Stimulated activated naive B cell treated with anti-CD40 and anti-IgM and Interleukin-4, amounts not matched to agents 10 μg/mL and 1 μg/mL and 100 μg/mL, for 72 hours (primary cell): Measurements from ENCODE around the gene RB1.
"Not testable (repeated sequence)": the region's sequence is repeated elsewhere in the genome, so short reads cannot be mapped to it uniquely, and the experiment has no call there.

ENCODE experiments used
- ATAC-seq, 2 donors: fragments of 150-1000 bp; cut with Tn5 transposase; replicated peaks; 2 replicates each; pipeline ENCODE4 v1.10.0; 2021; ENCODE audit warnings: moderate library complexity in 1 of 2
- DNase-seq: peaks from one replicate; pipeline ENCODE4 v3.0.0; 2021
- H3K27ac Mint-ChIP-seq: one replicate; pipeline ENCODE4 v1.8.0; 2022; ENCODE audit warnings: mild to moderate bottlenecking, mixed read lengths
- H3K27me3 Mint-ChIP-seq, 2 donors: one replicate each; pipeline ENCODE4 v1.8.0; 2022; ENCODE audit warnings: mixed read lengths in 2 of 2
- H3K36me3 Mint-ChIP-seq, 2 donors: one replicate each; pipeline ENCODE4 v1.8.0; 2022; ENCODE audit warnings: mixed read lengths in 2 of 2, mild to moderate bottlenecking in 1 of 2
- H3K4me1 Mint-ChIP-seq, 2 donors: one replicate each; pipeline ENCODE4 v1.8.0; 2022; ENCODE audit warnings: mixed read lengths in 2 of 2, mild to moderate bottlenecking in 1 of 2
- H3K4me3 Mint-ChIP-seq, 2 donors: one replicate each; pipeline ENCODE4 v1.8.0; 2022; ENCODE audit warnings: mild to moderate bottlenecking in 2 of 2, mixed read lengths in 2 of 2, moderate library complexity in 1 of 2
- H3K9me3 Mint-ChIP-seq, 2 donors: one replicate each; pipeline ENCODE4 v1.8.0; 2022; ENCODE audit warnings: mixed read lengths in 2 of 2, mild to moderate bottlenecking in 1 of 2

RB1 gene

DNA sequence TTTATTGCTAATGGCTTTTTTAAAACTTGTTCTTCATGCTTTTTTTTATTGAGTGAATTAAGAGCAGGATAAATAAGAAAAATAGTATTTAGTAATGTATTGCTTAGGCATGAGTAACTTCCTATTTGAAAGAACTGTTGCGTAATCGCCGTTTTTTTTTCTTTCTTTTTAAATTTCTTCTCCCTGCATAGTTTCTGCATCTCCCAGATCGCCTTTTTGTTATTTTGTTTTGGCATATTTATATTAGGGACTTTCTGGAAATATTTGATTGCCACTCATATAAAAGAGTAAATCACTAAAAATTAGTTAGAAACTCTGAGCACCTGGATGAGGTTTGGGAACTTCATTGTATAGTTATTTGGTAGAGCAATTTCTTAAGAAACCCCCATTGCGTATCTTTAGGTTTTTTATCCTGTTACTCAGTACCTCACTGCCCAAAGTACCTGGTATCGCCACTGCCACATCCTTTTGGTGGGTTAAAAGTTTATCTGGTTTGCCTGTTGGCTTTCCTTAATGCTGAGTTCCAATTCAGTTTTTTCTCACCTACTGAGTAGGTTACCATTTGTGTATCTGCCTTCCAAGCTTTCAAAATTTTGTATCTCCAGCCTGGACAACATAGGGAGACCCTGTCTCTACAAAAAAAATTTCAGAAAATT lies 145.5 kb downstream of the RB1 start:
- Mint-ChIP-seq H3K36me3 (peaks cover 44 to 48% of the 10 kb centered on the region in 2 donors), H3K9me3 (peaks cover 14 to 17% of the 10 kb centered on the region in 2 donors), H3K4me1 (peaks cover 3 to 27% of the 10 kb centered on the region in 2 donors), H3K27ac (no peak overlapping the region), H3K27me3 (no peaks in the 10 kb centered on the region), H3K4me3 (no peak overlapping the region)
- no peak for DNase-seq
- no peak for ATAC-seq

DNA sequence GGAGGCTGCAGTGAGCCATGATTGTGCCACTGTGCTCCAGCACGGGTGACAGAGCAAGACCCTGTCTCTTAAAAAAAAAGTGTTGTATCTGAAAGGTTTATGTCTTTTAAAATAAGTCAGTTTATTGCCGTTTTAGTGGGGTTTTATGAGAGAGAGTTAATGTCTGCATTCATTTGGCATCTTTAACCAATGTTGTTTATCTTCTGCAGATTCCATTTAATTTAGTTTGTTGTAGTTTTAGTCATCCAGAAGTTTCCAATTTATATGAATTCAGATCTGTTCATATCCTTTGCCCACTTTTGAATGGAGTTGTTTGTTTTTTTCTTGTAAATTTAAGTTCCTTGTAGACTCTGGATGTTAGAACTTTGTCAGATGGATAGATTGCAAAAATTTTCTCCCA lies 146.1 kb downstream of the RB1 start:
- Mint-ChIP-seq H3K9me3 (peaks cover 14 to 17% of the 10 kb centered on the region in 2 donors), H3K27ac (no peak overlapping the region), H3K4me1 (peaks cover 3 to 29% of the 10 kb centered on the region in 2 donors), H3K36me3 (peaks cover 43 to 48% of the 10 kb centered on the region in 2 donors), H3K27me3 (no peaks in the 10 kb centered on the region), H3K4me3 (no peak overlapping the region)
- DNase-seq = no peak
- no peak for ATAC-seq

DNA sequence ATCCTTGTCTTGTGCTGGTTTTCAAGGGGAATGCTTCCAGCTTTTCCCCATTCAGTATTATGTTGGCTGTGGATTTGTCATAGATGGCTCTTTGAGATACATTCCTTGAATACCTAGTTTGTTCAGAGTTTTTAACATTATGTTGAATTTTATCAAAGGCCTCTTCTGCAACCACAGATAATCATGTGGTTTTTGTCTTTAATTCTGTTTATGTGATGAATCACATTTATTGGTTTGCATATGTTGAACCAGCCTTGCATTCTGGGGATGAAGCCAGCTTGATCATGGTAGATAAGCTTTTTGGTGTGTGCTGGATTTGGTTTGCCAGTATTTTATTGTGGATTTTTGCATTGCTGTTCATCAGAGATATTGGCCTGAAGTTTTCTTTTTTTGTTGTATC lies 147.6 kb downstream of the RB1 start:
- peaks cover 49 to 56% of the 10 kb centered on the region in 2 donors for H3K36me3 Mint-ChIP-seq
- not testable (repeated sequence) for H3K27ac Mint-ChIP-seq, H3K27me3 Mint-ChIP-seq, DNase-seq, H3K4me3 Mint-ChIP-seq, ATAC-seq
- peaks cover 3 to 33% of the 10 kb centered on the region in 2 donors for H3K4me1 Mint-ChIP-seq
- peaks cover 14 to 17% of the 10 kb centered on the region in 2 donors for H3K9me3 Mint-ChIP-seq

DNA sequence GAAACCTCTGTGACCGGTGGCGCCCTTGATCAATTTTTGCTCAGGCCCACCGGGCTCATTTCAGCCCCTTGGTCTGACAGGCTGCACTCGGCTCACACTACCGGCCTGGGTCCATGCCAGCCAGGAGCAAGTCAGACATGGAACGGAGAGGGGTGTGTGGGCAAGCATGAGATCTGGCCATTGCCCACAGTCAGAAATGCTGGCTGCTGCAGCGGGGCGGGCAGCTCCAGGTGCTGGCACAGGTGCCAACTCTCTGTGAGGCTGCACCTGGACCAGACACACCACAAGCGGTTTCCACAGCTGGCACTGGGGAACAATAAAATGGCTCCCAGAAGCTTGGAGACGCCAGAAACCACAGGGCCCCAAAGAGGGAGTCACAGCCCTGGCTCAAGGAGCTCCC lies 153.0 kb downstream of the RB1 start:
- Mint-ChIP-seq H3K36me3 (peaks cover 53 to 69% of the 10 kb centered on the region in 2 donors), H3K27me3 (no peaks in the 10 kb centered on the region), H3K9me3 (peaks cover 5% of the 10 kb centered on the region in 2 donors), H3K27ac (no peak overlapping the region), H3K4me3 (no peak overlapping the region), H3K4me1 (peaks cover 0 to 12% of the 10 kb centered on the region in 2 donors)
- no peak for DNase-seq
- no peak for ATAC-seq

DNA sequence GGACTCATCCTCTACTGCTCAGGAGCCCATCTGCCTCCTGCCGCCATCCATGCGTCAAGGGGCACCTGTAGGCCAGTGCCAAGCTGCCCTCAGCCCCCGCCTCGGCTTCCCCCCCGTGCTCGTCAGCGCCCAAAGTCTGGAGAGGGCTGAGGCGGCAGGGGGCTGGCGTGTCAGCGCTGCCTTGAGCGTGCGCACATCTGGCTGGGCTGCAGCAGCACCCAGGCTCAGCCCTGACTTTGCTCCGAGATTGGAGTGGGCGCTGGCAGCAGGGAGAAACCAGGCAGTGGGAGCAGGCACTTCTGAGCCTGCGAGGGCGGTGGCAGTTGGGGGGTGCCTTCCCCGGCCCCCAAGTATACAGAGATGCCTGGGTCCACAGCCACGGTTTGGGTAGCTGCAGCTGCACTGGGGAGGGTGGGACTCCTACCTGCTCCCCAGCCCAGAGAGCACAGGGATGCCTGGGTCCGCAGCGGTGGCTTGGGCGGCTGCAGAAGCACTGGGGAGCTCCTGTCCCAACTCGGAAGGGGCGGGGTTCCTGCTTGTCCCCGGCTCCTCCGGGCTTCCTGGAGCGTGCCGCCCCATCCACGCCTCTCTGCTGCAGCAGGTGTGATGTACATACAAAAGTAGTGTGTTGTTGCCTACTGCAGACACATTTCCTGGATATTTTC lies 154.2 kb downstream of the RB1 start:
- no peak for DNase-seq
- H3K27me3 Mint-ChIP-seq = no peaks in the 10 kb centered on the region
- no peak for ATAC-seq
- H3K36me3 Mint-ChIP-seq = peaks cover 49 to 64% of the 10 kb centered on the region in 2 donors
- H3K27ac Mint-ChIP-seq = no peak overlapping the region
- peaks cover 0 to 6% of the 10 kb centered on the region in 2 donors for H3K4me1 Mint-ChIP-seq
- H3K9me3 Mint-ChIP-seq = peaks cover 4 to 5% of the 10 kb centered on the region in 2 donors
- no peak overlapping the region for H3K4me3 Mint-ChIP-seq

DNA sequence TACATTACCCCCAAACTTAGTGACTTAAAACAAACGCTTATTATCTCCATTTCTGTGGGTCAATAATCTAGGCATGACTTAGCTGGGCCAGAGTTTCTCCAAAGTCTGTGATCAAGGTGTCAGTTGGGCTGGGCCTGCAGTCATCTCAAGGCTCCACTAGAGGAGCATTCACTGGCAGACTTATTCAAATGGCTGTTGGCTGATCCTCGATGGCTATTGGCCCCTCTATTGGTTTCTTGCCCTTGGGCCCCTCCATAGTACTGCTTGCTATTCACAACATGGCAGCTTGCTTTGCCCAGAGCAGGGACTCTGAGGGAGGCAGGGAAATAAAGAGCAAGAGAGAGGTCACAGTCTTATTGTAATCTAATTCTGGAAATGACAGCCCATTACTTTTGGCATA lies 171.7 kb downstream of the RB1 start:
- Mint-ChIP-seq H3K27ac (no peak overlapping the region), H3K4me1 (peaks cover 11 to 23% of the 10 kb centered on the region in 2 donors), H3K4me3 (no peak overlapping the region), H3K9me3 (no peaks in the 10 kb centered on the region), H3K36me3 (peaks cover 21 to 40% of the 10 kb centered on the region in 2 donors), H3K27me3 (no peaks in the 10 kb centered on the region)
- ATAC-seq (peak in 1 of 2 donors; percentile 41), DNase-seq (no peak)

DNA sequence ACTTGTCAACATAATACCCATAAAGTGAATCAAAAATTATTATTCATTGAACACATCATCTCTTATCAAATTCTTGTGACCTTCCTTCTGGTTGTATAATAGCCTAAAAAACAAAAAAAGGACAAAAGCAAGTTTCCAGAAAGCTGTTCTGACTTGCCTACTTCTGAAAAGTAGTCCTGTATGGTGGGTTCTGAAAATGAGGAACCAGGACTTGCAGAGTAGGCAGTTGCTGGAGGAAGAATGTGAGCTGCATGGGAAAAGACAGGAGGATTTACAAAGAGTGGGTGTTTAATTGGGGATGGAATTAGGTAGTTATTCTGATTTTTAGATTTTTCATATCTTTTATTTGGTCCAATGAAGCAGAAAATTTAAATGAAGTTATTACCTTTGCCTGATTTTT lies 172.7 kb downstream of the RB1 start:
- Mint-ChIP-seq H3K4me1 (peaks cover 11 to 23% of the 10 kb centered on the region in 2 donors), H3K36me3 (peaks cover 21 to 43% of the 10 kb centered on the region in 2 donors), H3K4me3 (no peak overlapping the region), H3K9me3 (no peaks in the 10 kb centered on the region), H3K27me3 (no peaks in the 10 kb centered on the region), H3K27ac (no peak overlapping the region)
- ATAC-seq (peak in 1 of 2 donors; percentile 60), DNase-seq (no peak)

DNA sequence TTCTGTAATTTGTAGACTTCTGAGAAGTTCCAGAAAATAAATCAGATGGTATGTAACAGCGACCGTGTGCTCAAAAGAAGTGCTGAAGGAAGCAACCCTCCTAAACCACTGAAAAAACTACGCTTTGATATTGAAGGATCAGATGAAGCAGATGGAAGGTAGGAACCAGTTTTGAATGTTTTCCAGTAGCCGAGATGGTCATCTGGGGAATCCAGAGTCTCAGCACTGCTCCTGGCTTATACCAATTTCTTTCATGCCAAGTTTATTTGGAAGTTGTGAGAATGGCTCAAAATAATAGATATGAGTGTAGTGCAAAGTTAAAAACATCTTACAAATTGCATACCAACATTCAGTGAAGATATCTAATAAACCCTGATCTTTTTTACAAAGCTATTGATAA lies 173.1 kb downstream of the RB1 start:
- no peak overlapping the region for H3K4me3 Mint-ChIP-seq
- H3K9me3 Mint-ChIP-seq = no peaks in the 10 kb centered on the region
- ATAC-seq (no peak), DNase-seq (no peak)
- H3K36me3 Mint-ChIP-seq = peaks cover 21 to 42% of the 10 kb centered on the region in 2 donors
- peaks cover 11 to 23% of the 10 kb centered on the region in 2 donors for H3K4me1 Mint-ChIP-seq
- no peak overlapping the region for H3K27ac Mint-ChIP-seq
- H3K27me3 Mint-ChIP-seq = no peaks in the 10 kb centered on the region

DNA sequence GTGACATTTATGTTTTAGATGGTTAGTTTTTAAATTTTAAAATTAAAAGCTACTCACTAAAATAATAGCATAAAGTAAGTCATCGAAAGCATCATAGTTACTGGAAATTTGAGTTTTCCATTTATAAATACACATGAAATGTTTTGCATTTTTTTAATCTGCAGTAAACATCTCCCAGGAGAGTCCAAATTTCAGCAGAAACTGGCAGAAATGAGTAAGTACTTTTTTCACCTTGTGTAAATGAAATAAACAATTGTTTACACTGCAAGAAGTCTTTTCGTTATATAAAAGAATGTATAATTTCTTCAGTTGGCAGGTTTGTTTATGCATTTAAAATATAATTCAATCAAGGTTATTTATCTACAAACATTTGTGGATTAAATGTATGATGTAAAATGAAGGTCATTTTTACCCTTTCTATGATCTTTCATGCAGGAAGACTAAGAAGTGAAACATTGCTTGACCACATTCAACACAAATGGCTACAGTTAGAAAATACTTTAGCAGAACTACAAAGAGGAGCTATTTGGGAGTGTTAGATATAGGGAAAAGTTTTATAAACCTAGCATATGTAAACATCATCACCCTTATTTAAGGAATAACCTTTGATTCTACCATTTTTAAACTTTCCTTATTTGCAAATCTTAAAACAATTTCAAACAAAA lies 173.8 kb downstream of the RB1 start:
- peak; percentile 88 to 90 for ATAC-seq
- peak overlapping the region in 1 of 2 donors; percentile 16 for H3K4me3 Mint-ChIP-seq
- no peak for DNase-seq
- no peaks in the 10 kb centered on the region for H3K9me3 Mint-ChIP-seq
- no peaks in the 10 kb centered on the region for H3K27me3 Mint-ChIP-seq
- peaks cover 25 to 44% of the 10 kb centered on the region in 2 donors for H3K36me3 Mint-ChIP-seq
- H3K4me1 Mint-ChIP-seq = peaks cover 11 to 23% of the 10 kb centered on the region in 2 donors
- no peak overlapping the region for H3K27ac Mint-ChIP-seq

DNA sequence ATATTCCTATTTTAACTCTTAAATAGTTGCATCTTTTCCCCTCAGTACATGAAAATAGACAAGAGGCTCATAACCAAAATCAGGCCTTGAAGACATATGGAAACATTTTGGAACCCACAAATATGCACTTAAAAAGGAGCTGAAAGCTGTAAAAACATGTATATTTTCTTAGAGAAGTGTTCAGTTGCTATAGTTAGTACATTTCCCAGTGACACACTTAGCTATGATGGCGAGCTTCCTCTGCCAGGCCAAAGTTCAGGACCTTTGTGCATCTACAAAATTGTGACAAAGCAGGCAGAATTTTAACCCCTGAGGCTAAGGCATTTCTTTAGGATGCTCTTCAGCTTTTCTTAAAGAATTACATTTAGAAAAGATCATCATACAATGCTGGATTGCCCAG lies 174.8 kb downstream of the RB1 start:
- H3K9me3 Mint-ChIP-seq = no peaks in the 10 kb centered on the region
- H3K4me3 Mint-ChIP-seq = no peak overlapping the region
- DNase-seq = no peak
- ATAC-seq = no peak
- no peaks in the 10 kb centered on the region for H3K27me3 Mint-ChIP-seq
- H3K36me3 Mint-ChIP-seq = peaks cover 33 to 53% of the 10 kb centered on the region in 2 donors
- H3K4me1 Mint-ChIP-seq = peaks cover 13 to 23% of the 10 kb centered on the region in 2 donors
- H3K27ac Mint-ChIP-seq = no peak overlapping the region

DNA sequence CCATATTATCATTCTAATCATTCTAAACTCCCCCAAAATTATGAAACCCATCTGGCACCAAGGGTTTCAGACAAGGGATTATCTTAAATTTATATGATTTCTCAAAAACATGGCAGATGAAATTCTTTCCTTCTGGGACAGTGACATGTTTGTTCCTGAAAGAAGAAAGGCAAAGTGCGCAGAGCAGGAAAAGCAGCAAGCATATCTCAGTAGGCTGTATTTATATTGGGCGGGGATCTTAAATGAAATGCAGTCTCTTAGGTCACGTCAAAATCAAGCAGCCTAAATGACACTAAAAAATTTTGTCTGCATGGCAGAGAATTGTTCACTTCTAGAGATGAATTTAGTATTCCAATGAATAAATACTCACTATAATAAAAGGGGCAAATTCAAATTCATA lies 180.0 kb downstream of the RB1 start:
- ATAC-seq = no peak
- H3K9me3 Mint-ChIP-seq = peaks cover 3 to 5% of the 10 kb centered on the region in 2 donors
- peaks cover 27 to 40% of the 10 kb centered on the region in 2 donors for H3K36me3 Mint-ChIP-seq
- DNase-seq = no peak
- peaks cover 7 to 10% of the 10 kb centered on the region in 2 donors for H3K4me1 Mint-ChIP-seq
- no peak overlapping the region for H3K27ac Mint-ChIP-seq
- H3K4me3 Mint-ChIP-seq = no peak overlapping the region
- H3K27me3 Mint-ChIP-seq = no peaks in the 10 kb centered on the region

DNA sequence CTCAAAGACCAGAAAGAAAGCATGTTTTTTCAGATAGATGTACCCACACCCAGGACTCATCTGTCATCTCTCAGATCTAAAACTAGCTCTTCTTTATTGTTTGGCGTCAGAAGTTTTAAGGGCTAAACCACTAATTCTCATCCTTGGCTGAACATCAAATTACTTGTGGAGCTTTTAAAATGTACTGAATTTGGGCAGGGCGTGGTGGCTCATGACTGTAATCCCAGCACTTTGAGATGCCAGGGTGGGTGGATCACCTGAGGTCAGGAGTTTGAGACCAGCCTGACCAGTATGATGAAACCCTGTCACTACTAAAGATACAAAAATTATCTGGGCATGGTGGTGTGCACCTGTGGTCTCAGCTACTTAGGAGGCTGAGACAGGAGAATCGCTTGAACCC lies 181.9 kb downstream of the RB1 start:
- peaks cover 3 to 5% of the 10 kb centered on the region in 2 donors for H3K9me3 Mint-ChIP-seq
- H3K27ac Mint-ChIP-seq = no peak overlapping the region
- no peak for ATAC-seq
- DNase-seq = no peak
- H3K4me1 Mint-ChIP-seq = peaks cover 15 to 22% of the 10 kb centered on the region in 2 donors
- no peaks in the 10 kb centered on the region for H3K27me3 Mint-ChIP-seq
- peaks cover 20 to 38% of the 10 kb centered on the region in 2 donors for H3K36me3 Mint-ChIP-seq
- H3K4me3 Mint-ChIP-seq = no peak overlapping the region

DNA sequence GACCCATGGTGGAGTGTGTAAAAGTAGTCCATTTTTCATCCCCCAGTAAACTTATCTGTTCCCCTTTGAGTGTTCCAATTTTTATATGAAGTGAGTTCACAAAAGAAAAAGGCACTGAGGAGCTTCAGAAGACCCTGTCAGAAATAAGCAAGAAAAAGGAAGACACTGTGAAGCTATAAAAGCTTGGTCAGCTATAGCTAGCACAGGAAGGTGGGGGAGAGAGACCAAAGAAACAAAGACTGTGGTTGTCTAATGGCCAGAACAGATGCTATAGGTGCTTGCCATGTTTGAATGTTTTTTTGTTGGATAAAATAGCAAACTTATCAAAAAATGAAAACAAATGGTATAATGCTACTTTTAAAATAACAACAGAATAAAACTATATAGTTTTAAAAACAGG lies 182.8 kb downstream of the RB1 start:
- ATAC-seq (no peak), DNase-seq (no peak)
- Mint-ChIP-seq H3K4me3 (no peak overlapping the region), H3K4me1 (peaks cover 16 to 25% of the 10 kb centered on the region in 2 donors), H3K27ac (no peak overlapping the region), H3K9me3 (peaks cover 3 to 5% of the 10 kb centered on the region in 2 donors), H3K27me3 (no peaks in the 10 kb centered on the region), H3K36me3 (peaks cover 20 to 34% of the 10 kb centered on the region in 2 donors)

DNA sequence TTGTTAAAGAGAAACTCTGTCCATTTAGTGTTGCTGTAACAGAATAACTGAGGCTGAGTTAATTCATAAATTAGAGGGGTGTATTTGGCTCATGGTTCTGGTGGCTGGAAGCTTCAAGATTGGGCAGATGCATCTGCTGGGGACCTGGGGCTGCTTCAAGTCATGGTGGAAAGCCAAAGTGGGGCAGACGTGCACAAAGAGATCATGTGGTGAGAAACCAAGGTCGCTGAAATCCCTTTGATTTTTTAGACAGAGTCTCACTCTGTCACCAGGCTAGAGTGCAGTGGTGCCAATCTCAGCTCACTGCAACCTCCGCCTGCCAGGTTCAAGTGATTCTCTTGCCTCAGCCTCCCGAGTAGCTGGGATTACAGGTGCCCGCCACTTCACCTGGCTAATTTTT lies 183.3 kb downstream of the RB1 start:
- DNase-seq (no peak), ATAC-seq (no peak)
- H3K27me3 Mint-ChIP-seq = no peaks in the 10 kb centered on the region
- H3K27ac Mint-ChIP-seq = no peak overlapping the region
- H3K4me1 Mint-ChIP-seq = peaks cover 18 to 25% of the 10 kb centered on the region in 2 donors
- peaks cover 20 to 34% of the 10 kb centered on the region in 2 donors for H3K36me3 Mint-ChIP-seq
- no peak overlapping the region for H3K4me3 Mint-ChIP-seq
- peaks cover 3 to 5% of the 10 kb centered on the region in 2 donors for H3K9me3 Mint-ChIP-seq
